PC-3 (cell line): ENCODE measurements around the gene LTBP4. TPM values are rescaled to one million over a fixed set of nuclear protein-coding genes. Genes with fewer than 3 reads are reported as not detected.
A peak's percentile ranks its signal among the peaks of the same experiment; 100 is the strongest.

Experiments used
- ATAC-seq: fragments of 200-7000 bp; cut with Tn5 transposase; 2 replicates; pipeline ENCODE4 v1.9.1; 2020; ENCODE audit warnings: mild to moderate bottlenecking, moderate library complexity
- BruUV-seq: library from RNA; stranded (reverse); fragments of 400-500 nt; replicated peaks from 2 replicates; lab custom pipeline; 2021; lab: Mats Ljungman, UMichigan
- CTCF ChIA-PET: fragments of 300-600 bp; sonication (Branson Sonifier 250); formaldehyde crosslinking; loops from one replicate; lab custom pipeline; 2022; ENCODE audit warnings: antibody characterized with exemption; lab: Charles Lee
- POLR2A ChIA-PET: fragments of 300-600 bp; sonication (Branson Sonifier 250); formaldehyde crosslinking; loops from one replicate; lab custom pipeline; 2022; ENCODE audit warnings: antibody characterized with exemption; ENCODE audit not compliant: unreplicated experiment; lab: Charles Lee
- DNase-seq: peaks from one replicate; pipeline ENCODE4 v3.0.0-alpha.2; 2015
- H2AFZ ChIP-seq: fragments of 300-600 bp; sonication (generic); 2 replicates; pipeline ENCODE4 v1.6.0; 2016; ENCODE audit warnings: antibody characterized with exemption, low read length
- H3F3A ChIP-seq: fragments of 300-600 bp; sonication (generic); one replicate; pipeline ENCODE4 v1.6.0; 2017; ENCODE audit warnings: antibody characterized with exemption, low read length, control low read depth, mild to moderate bottlenecking; ENCODE audit not compliant: unreplicated experiment
- H3K27ac ChIP-seq: fragments of 300-600 bp; sonication (generic); 2 replicates; pipeline ENCODE4 v1.5.1; 2016; ENCODE audit warnings: mild to moderate bottlenecking, low read length
- H3K27me3 ChIP-seq: fragments of 300-600 bp; sonication (generic); 2 replicates; pipeline ENCODE4 v1.6.1; 2016; ENCODE audit warnings: low read length, mixed read lengths
- H3K36me3 ChIP-seq: fragments of 300-600 bp; sonication (generic); 2 replicates; pipeline ENCODE4 v1.6.1; 2016; ENCODE audit warnings: low read depth, mixed run types, low read length, mixed read lengths
- H3K4me1 ChIP-seq: fragments of 300-600 bp; sonication (generic); 2 replicates; pipeline ENCODE4 v1.5.1; 2016; ENCODE audit warnings: low read length; ENCODE audit not compliant: insufficient read depth
- H3K4me2 ChIP-seq: fragments of 300-600 bp; sonication (generic); 2 replicates; pipeline ENCODE4 v1.6.0; 2016; ENCODE audit warnings: low read length
- H3K4me3 ChIP-seq: fragments of 300-600 bp; sonication (generic); 2 replicates; pipeline ENCODE4 v1.5.1; 2016; ENCODE audit warnings: mild to moderate bottlenecking, low read length, mixed read lengths
- H3K79me2 ChIP-seq: fragments of 300-600 bp; sonication (generic); 2 replicates; pipeline ENCODE4 v1.6.1; 2017; ENCODE audit warnings: low read length, mixed read lengths
- H3K9ac ChIP-seq: fragments of 300-600 bp; sonication (generic); 2 replicates; pipeline ENCODE4 v1.6.0; 2016; ENCODE audit warnings: mild to moderate bottlenecking, low read length
- H3K9me2 ChIP-seq: fragments of 300-600 bp; sonication (generic); replicated peaks from 2 replicates; pipeline ENCODE4 v1.6.1; 2016; ENCODE audit warnings: mixed run types, low read length, mixed read lengths
- H3K9me3 ChIP-seq: fragments of 300-600 bp; sonication (generic); 2 replicates; pipeline ENCODE4 v1.6.1; 2016; ENCODE audit warnings: low read length, mixed read lengths
- H4K20me1 ChIP-seq: fragments of 300-600 bp; sonication (generic); 2 replicates; pipeline ENCODE4 v1.6.1; 2016; ENCODE audit warnings: low read length, mixed read lengths
- EZH2 ChIP-seq: fragments of 300-600 bp; sonication (generic); IDR thresholded peaks from one replicate; pipeline ENCODE4 v1.6.1; 2017; ENCODE audit warnings: antibody characterized with exemption, mild to moderate bottlenecking, low read length; ENCODE audit not compliant: unreplicated experiment
- EZH2phosphoT487 ChIP-seq: fragments of 300-600 bp; sonication (generic); IDR thresholded peaks from 2 replicates; pipeline ENCODE4 v1.6.1; 2018; ENCODE audit warnings: mild to moderate bottlenecking, antibody characterized with exemption, low read length, borderline replicate concordance
- intact Hi-C: fragments of 100-400 bp; cut with micrococcal nuclease; formaldehyde crosslinking; loops from 2 replicates; pipeline ENCODE4 v1.9.0; 2023
- total RNA-seq: library from RNA; depleted of rRNA; stranded (reverse); fragments of >200 nt; gene quantifications from 2 replicates; pipeline ENCODE4 v1.2.3, GENCODE V29; 2014
- TF ChIP-seq, protein P1 (sequence below): fragments of 300-600 bp; sonication (generic); conservative IDR thresholded peaks from 2 replicates; pipeline ENCODE4 v1.5.1; 2017; ENCODE audit warnings: antibody characterized with exemption, low read depth, mild to moderate bottlenecking, low read length

Gene LTBP4
- total RNA-seq, 1 experiment from 2014 or later = 8.9 TPM

DNA sequence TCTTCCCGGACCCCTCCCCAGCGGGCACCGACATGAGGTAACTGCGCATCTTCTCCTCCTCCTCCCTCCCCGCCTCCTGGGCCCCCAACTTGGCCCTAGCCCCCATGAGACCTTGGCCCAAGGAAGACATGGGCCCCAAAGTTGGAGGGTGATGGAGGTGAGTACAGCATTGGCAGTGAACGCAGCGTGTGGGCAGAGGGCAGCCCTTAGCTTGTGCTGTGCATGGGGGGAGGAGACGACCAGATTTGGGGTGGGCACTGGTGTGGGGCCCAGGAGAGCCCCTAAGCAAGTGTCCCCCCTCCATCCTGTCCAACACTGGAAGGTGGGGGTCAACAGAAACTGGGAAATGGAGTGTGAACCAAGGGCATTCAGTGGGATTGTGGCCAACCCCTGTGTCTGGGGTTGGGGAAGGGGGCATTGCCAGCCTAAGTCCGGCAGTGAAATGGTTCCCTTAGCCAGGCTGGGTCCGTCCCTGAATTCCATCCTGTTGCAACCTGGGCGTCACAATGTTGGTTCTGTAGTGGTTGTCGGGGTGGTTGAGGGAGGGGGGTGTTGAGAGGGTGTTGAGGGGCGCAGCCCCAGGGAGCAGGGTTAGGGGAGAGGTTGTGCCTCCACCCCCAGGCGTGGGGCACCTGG lies 65.8 kb downstream of the LTBP4 start:
- Histone ChIP-seq H3K4me3 (no peak overlapping the region), H2AFZ (no peak overlapping the region), H3K9ac (peak overlapping the region; percentile 14; the same call in 1 of the 2 replicates), H3K36me3 (peaks cover 21% of the 10 kb centered on the region; the same call in 1 of the 2 replicates), H3K27me3 (no peaks in the 10 kb centered on the region), H3K4me1 (peaks cover 19% of the 10 kb centered on the region), H3K79me2 (no peaks in the 10 kb centered on the region), H3F3A (no peaks in the 10 kb centered on the region), H3K9me3 (no peaks in the 10 kb centered on the region), H3K9me2 (no peaks in the 10 kb centered on the region), H3K4me2 (no peak overlapping the region), H3K27ac (peak overlapping the region; percentile 73), H4K20me1 (no peaks in the 10 kb centered on the region)
- TF ChIP-seq EZH2phosphoT487 (no peak), EZH2 (no peak)
- TF ChIP-seq, protein P1, sequence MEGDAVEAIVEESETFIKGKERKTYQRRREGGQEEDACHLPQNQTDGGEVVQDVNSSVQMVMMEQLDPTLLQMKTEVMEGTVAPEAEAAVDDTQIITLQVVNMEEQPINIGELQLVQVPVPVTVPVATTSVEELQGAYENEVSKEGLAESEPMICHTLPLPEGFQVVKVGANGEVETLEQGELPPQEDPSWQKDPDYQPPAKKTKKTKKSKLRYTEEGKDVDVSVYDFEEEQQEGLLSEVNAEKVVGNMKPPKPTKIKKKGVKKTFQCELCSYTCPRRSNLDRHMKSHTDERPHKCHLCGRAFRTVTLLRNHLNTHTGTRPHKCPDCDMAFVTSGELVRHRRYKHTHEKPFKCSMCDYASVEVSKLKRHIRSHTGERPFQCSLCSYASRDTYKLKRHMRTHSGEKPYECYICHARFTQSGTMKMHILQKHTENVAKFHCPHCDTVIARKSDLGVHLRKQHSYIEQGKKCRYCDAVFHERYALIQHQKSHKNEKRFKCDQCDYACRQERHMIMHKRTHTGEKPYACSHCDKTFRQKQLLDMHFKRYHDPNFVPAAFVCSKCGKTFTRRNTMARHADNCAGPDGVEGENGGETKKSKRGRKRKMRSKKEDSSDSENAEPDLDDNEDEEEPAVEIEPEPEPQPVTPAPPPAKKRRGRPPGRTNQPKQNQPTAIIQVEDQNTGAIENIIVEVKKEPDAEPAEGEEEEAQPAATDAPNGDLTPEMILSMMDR = no peak
- ChIA-PET CTCF (no interaction called here), POLR2A (no interaction called here)
- no peak for ATAC-seq
- intact Hi-C loops = loop anchor here (10.0 kb wide), 1 partner anchor 128 kb away; the partner anchor contains the start of gene EGLN2
- DNase-seq = no peak
- BruUV-seq = no TSS peak

DNA sequence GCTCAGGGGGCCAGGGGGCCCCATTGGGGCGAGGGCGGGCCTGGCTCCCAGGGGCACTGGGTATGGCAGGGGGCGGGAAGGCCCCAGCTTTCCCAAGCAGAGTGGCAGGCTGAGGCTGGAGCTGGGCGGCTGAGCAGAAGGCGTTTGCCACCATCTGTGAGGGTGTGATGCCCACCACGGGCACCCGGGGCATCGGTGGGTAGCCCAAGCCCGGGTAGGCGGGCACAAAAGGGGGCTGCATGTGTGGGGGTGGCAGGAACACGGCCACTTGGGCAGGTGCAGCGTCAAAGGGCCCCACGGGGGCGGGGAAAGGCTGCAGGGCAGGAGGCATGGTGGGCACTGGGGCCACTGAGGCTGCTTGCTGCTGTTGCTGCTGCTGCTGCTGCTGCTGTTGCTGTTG lies 66.4 kb downstream of the LTBP4 start:
- Histone ChIP-seq H3K9ac (no peak overlapping the region), H3K4me3 (no peak overlapping the region), H3K79me2 (no peaks in the 10 kb centered on the region), H3K27ac (no peak overlapping the region), H4K20me1 (no peaks in the 10 kb centered on the region), H3K27me3 (no peaks in the 10 kb centered on the region), H3K4me2 (no peak overlapping the region), H3K9me3 (no peaks in the 10 kb centered on the region), H3F3A (no peaks in the 10 kb centered on the region), H3K36me3 (peaks cover 21% of the 10 kb centered on the region; the same call in 1 of the 2 replicates), H3K9me2 (no peaks in the 10 kb centered on the region), H2AFZ (no peak overlapping the region), H3K4me1 (peaks cover 19% of the 10 kb centered on the region)
- DNase-seq = no peak
- BruUV-seq = no TSS peak
- intact Hi-C loops = loop anchor here (10.0 kb wide), 1 partner anchor 127 kb away; the partner anchor contains the start of gene EGLN2
- ChIA-PET CTCF (no interaction called here), POLR2A (no interaction called here)
- ATAC-seq = no peak
- TF ChIP-seq, protein P1 = no peak
- no peak for TF ChIP-seq EZH2phosphoT487
- TF ChIP-seq EZH2 = no peak

DNA sequence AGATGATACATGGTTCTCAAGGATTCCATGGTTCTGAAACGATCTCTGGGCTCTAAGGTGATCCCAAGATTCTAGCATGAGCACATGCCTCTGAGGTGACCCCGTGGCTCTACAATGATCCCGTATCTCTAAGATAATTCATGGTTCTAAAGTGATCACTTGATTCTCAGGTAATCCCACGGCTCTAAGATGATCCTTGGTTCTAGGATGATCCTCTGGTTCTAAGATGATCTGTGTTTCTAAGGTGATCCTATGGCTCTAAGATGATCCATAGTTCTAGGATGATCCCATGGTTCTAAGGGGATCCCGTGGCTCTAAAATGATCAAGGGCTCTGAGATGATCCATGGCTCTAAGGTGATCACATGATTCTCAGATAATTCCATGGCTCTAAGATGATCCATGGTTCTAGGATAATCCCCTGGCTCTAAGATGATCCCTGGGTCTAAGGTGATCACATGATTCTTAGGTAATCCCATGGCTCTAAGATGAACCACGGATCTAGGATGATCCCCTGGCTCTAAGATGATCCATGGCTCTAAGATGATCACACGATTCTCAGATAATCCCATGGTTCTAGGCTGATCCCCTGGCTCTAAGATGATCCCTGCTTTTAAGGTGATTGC lies 67.9 kb downstream of the LTBP4 start:
- H3K4me3 ChIP-seq = no peak overlapping the region
- H3K9ac ChIP-seq = no peak overlapping the region
- no peaks in the 10 kb centered on the region for H3K79me2 ChIP-seq
- H3K27me3 ChIP-seq = no peaks in the 10 kb centered on the region
- H4K20me1 ChIP-seq = no peaks in the 10 kb centered on the region
- no TSS peak for BruUV-seq
- POLR2A ChIA-PET = no interaction called here
- H3K9me3 ChIP-seq = no peaks in the 10 kb centered on the region
- CTCF ChIA-PET = no interaction called here
- ATAC-seq = no peak
- DNase-seq = no peak
- no peak overlapping the region for H2AFZ ChIP-seq
- no peaks in the 10 kb centered on the region for H3K9me2 ChIP-seq
- no peaks in the 10 kb centered on the region for H3F3A ChIP-seq
- no peak overlapping the region for H3K27ac ChIP-seq
- peaks cover 21% of the 10 kb centered on the region; the same call in 1 of the 2 replicates for H3K36me3 ChIP-seq
- H3K4me1 ChIP-seq = peaks cover 11% of the 10 kb centered on the region
- intact Hi-C loops = loop anchor here (10.0 kb wide), 1 partner anchor 126 kb away; the partner anchor contains the start of gene EGLN2
- TF ChIP-seq, protein P1 = no peak
- TF ChIP-seq EZH2 (no peak), EZH2phosphoT487 (no peak)
- H3K4me2 ChIP-seq = no peak overlapping the region
